H1 (cell line): ENCODE data around the gene THEMIS. TPM values are rescaled to one million over a fixed set of nuclear protein-coding genes. Genes with fewer than 3 reads are reported as not detected.

Source experiments
- CTCF ChIA-PET: fragments of 300-600 bp; sonication (Branson Sonifier 250); formaldehyde crosslinking; loops from one replicate; lab custom pipeline; 2021; ENCODE audit not compliant: partially characterized antibody; lab: Charles Lee
- POLR2A ChIA-PET: fragments of 300-600 bp; sonication (Branson Sonifier 250); formaldehyde crosslinking; loops from one replicate; lab custom pipeline; 2021; ENCODE audit warnings: inconsistent platforms; ENCODE audit not compliant: partially characterized antibody; lab: Charles Lee
- DNase-seq, 2 experiments: peaks; one replicate each; pipeline versions ENCODE4 v3.0.0 to v3.0.0-alpha.2; 2010 to 2022; ENCODE audit warnings: low spot score in 2 of 2, low read depth in 1 of 2, mixed read lengths in 1 of 2
- FAIRE-seq: peaks from 2 replicates; lab custom pipeline; 2011; peaks lifted over from hg19 to GRCh38; lab: Jason Lieb, UNC
- H2AFZ ChIP-seq: 2 replicates; pipeline ENCODE4 v1.8.1; 2012; ENCODE audit warnings: low read length, inconsistent platforms
- H2AK5ac ChIP-seq: 2 replicates; pipeline ENCODE4 v1.6.1; 2013; ENCODE audit warnings: low read depth, low read length
- H2BK120ac ChIP-seq: replicated peaks from 2 replicates; pipeline ENCODE3; 2013; ENCODE audit warnings: low read depth, low read length, inconsistent platforms
- H2BK12ac ChIP-seq: 2 replicates; pipeline ENCODE4 v1.6.1; 2013; ENCODE audit warnings: low read depth, low read length
- H2BK15ac ChIP-seq: 2 replicates; pipeline ENCODE4 v1.6.1; 2013; ENCODE audit warnings: low read length
- H2BK20ac ChIP-seq: 2 replicates; pipeline ENCODE4 v1.6.1; 2013; ENCODE audit warnings: low read length
- H2BK5ac ChIP-seq: 2 replicates; pipeline ENCODE4 v1.6.1; 2013; ENCODE audit warnings: low read depth, low read length
- H3K14ac ChIP-seq: 2 replicates; pipeline ENCODE4 v1.6.1; 2013; ENCODE audit warnings: inconsistent platforms; ENCODE audit not compliant: insufficient read length
- H3K18ac ChIP-seq: 2 replicates; pipeline ENCODE4 v1.6.1; 2013; ENCODE audit warnings: low read length; ENCODE audit errors: extremely low read depth
- H3K23ac ChIP-seq: 2 replicates; pipeline ENCODE4 v1.6.1; 2013; ENCODE audit warnings: inconsistent platforms; ENCODE audit not compliant: insufficient read length
- H3K23me2 ChIP-seq: 2 replicates; pipeline ENCODE4 v1.6.1; 2013; ENCODE audit warnings: low read depth, low read length
- H3K27ac ChIP-seq: 2 replicates; pipeline ENCODE4 v1.6.1; 2011; ENCODE audit warnings: low read depth, low read length, inconsistent platforms
- H3K27me3 ChIP-seq, 4 experiments: replicated peaks in 1 of 4; 1 replicate in 1 of 4; 2 replicates in 3 of 4; pipeline versions ENCODE4 v1.6.1 to v1.8.1; 2011 to 2013; ENCODE audit warnings: low read length in 3 of 4, mild to moderate bottlenecking in 3 of 4, inconsistent platforms in 2 of 4, mixed read lengths in 2 of 4, moderate library complexity in 1 of 4; ENCODE audit not compliant: control insufficient read depth in 3 of 4, insufficient read depth in 3 of 4; ENCODE audit errors: extremely low read depth in 1 of 4
- H3K36me3 ChIP-seq, 4 experiments: 2 replicates each; pipeline versions ENCODE4 v1.6.1 to v1.8.1; 2011 to 2013; ENCODE audit warnings: mild to moderate bottlenecking in 4 of 4, low read length in 3 of 4, moderate library complexity in 2 of 4, control low read depth in 1 of 4, inconsistent platforms in 1 of 4; ENCODE audit not compliant: insufficient read depth in 4 of 4, control insufficient read depth in 2 of 4
- H3K4ac ChIP-seq: replicated peaks from 2 replicates; pipeline ENCODE3; 2013; ENCODE audit warnings: low read length, low read depth, mixed read lengths, inconsistent platforms; ENCODE audit not compliant: insufficient read length
- H3K4me1 ChIP-seq, 4 experiments: replicated peaks in 1 of 4; 1 replicate in 1 of 4; 2 replicates in 3 of 4; pipeline versions ENCODE4 v1.6.1 to v1.8.1; 2011 to 2013; ENCODE audit warnings: low read length in 3 of 4, inconsistent platforms in 2 of 4, mixed read lengths in 1 of 4; ENCODE audit not compliant: insufficient read depth in 4 of 4, control insufficient read depth in 3 of 4
- H3K4me2 ChIP-seq, 2 experiments: 2 replicates each; pipeline versions ENCODE4 v1.6.1 to v1.8.1; 2011 to 2013; ENCODE audit warnings: low read depth in 2 of 2, low read length in 2 of 2, control low read depth in 1 of 2, inconsistent platforms in 1 of 2, mild to moderate bottlenecking in 1 of 2; ENCODE audit not compliant: insufficient read depth in 1 of 2
- H3K4me3 ChIP-seq, 4 experiments: fragments of 200-600, 300-600 bp in 1 of 4; sonication (generic), shearing (Covaris generic), sonication (Bioruptor Twin) in 1 of 4; 2 replicates each; pipeline versions ENCODE4 v1.5.1 to v1.8.1; 2011 to 2016; ENCODE audit warnings: low read length in 4 of 4, low read depth in 3 of 4, control low read depth in 2 of 4, inconsistent platforms in 2 of 4, mild to moderate bottlenecking in 2 of 4, mixed read lengths in 1 of 4, moderate library complexity in 1 of 4; ENCODE audit not compliant: insufficient read depth in 2 of 4; ENCODE audit errors: extremely low read depth in 1 of 4
- H3K56ac ChIP-seq: replicated peaks from 2 replicates; pipeline ENCODE3; 2013; ENCODE audit warnings: low read depth, mild to moderate bottlenecking, mixed read lengths, low read length, inconsistent platforms; ENCODE audit not compliant: insufficient read length
- H3K79me1 ChIP-seq: 2 replicates; pipeline ENCODE4 v1.6.1; 2013; ENCODE audit warnings: low read depth, low read length, control low read depth
- H3K79me2 ChIP-seq, 2 experiments: 2 replicates each; pipeline versions ENCODE4 v1.6.1 to v1.8.1; 2012 to 2013; ENCODE audit warnings: low read length in 2 of 2, mild to moderate bottlenecking in 2 of 2, inconsistent platforms in 1 of 2; ENCODE audit not compliant: insufficient read depth in 2 of 2, control insufficient read depth in 1 of 2
- H3K9ac ChIP-seq, 4 experiments: replicated peaks in 1 of 4; 1 replicate in 1 of 4; 2 replicates in 3 of 4; pipeline versions ENCODE4 v1.6.1 to v1.8.1; 2011 to 2013; ENCODE audit warnings: low read depth in 3 of 4, low read length in 3 of 4, control low read depth in 2 of 4, mild to moderate bottlenecking in 2 of 4, moderate library complexity in 2 of 4, inconsistent platforms in 1 of 4; ENCODE audit errors: extremely low read depth in 1 of 4
- H3K9me3 ChIP-seq, 2 experiments: 2 replicates each; pipeline versions ENCODE4 v1.6.1 to v1.8.1; 2012 to 2013; ENCODE audit warnings: mild to moderate bottlenecking in 2 of 2, moderate library complexity in 2 of 2, control low read depth in 1 of 2, inconsistent platforms in 1 of 2, low read depth in 1 of 2, low read length in 1 of 2, mixed read lengths in 1 of 2; ENCODE audit not compliant: insufficient read depth in 2 of 2
- H4K20me1 ChIP-seq, 2 experiments: replicated peaks in 1 of 2; 2 replicates each; pipeline versions ENCODE3 to v1.8.1; 2011 to 2013; ENCODE audit warnings: inconsistent platforms in 2 of 2, low read length in 2 of 2, mild to moderate bottlenecking in 1 of 2; ENCODE audit not compliant: insufficient read depth in 2 of 2, control insufficient read depth in 1 of 2
- H4K5ac ChIP-seq: 2 replicates; pipeline ENCODE4 v1.6.1; 2013; ENCODE audit warnings: low read length, low read depth, mixed read lengths, inconsistent platforms; ENCODE audit not compliant: insufficient read length
- H4K8ac ChIP-seq: 2 replicates; pipeline ENCODE4 v1.8.0; 2013; ENCODE audit warnings: mild to moderate bottlenecking, moderate library complexity, low read length, inconsistent platforms; ENCODE audit not compliant: insufficient read depth; ENCODE audit errors: extremely low read depth
- H4K91ac ChIP-seq: replicated peaks from 2 replicates; pipeline ENCODE3; 2013; ENCODE audit warnings: low read length, mixed read lengths, inconsistent platforms; ENCODE audit not compliant: insufficient read length
- ATF3 ChIP-seq: IDR thresholded peaks from 2 replicates; pipeline ENCODE4 v1.6.1; 2011; ENCODE audit warnings: low read depth, mild to moderate bottlenecking, low read length; ENCODE audit not compliant: insufficient read depth
- EGR1 ChIP-seq: IDR thresholded peaks from 2 replicates; pipeline ENCODE4 v1.6.1; 2011; ENCODE audit warnings: low read depth, low read length, borderline replicate concordance
- polyA plus RNA-seq, 7 experiments: library from polyadenylated mRNA; depleted of rRNA in 3 of 7; stranded (reverse) in 5 of 7; unstranded in 2 of 7; fragments of >200 nt in 5 of 7; fragments of 200-250 nt in 2 of 7; gene quantifications; 1 replicate in 5 of 7; 2 replicates in 1 of 7; 4 replicates in 1 of 7; pipeline versions ENCODE4 v1.2.1 to v1.2.3, GENCODE V29; 2011 to 2013; ENCODE audit warnings: missing spikeins in 2 of 7, mixed read lengths in 2 of 7
- total RNA-seq: library from RNA; stranded (reverse); fragmentation: NEBNext Ultra II Directional; extraction: Animal tissue kit (Norgen Biotek cat#: 25700); gene quantifications from 2 replicates; pipeline ENCODE4 v1.2.1, GENCODE V29; 2021

The THEMIS gene
- total and polyA plus RNA-seq, 2 of the 8 experiments (the other 6 are each of a cell fraction or from before 2014, with no cell fraction given), result not detected

- CTCF ChIA-PET, result interaction anchor here (4.7 kb wide), 1 partner anchor 10 kb away, joined by 27 read pairs; no protein-coding TSS in a partner anchor
- TF ChIP-seq EGR1, result no peak
- TF ChIP-seq ATF3, result no peak
Observed at GRCh38 chr6:127865108-127865507, 35.8 kb downstream of the THEMIS start.

More at GRCh38 chr6:127865108-127865507, 35.8 kb downstream of the THEMIS start:
- Histone ChIP-seq H3K4ac (no peak overlapping the region), H3K79me2 (no peaks in the 10 kb centered on the region), H3K79me1 (no peaks in the 10 kb centered on the region), H3K18ac (no peak overlapping the region), H2BK15ac (no peak overlapping the region), H3K23ac (no peak overlapping the region), H2BK120ac (no peak overlapping the region), H4K8ac (no peak overlapping the region), H3K27me3 (peaks cover 0 to under 1% (median 0%) of the 10 kb centered on the region in 4 experiments; a peak in 1 of 7 replicates), H3K23me2 (no peaks in the 10 kb centered on the region; the same call in 1 of the 2 replicates), H2AK5ac (no peak overlapping the region), H4K5ac (no peak overlapping the region), H3K56ac (no peak overlapping the region), H2BK20ac (no peak overlapping the region), H3K14ac (no peak overlapping the region), H3K27ac (no peak overlapping the region), H4K91ac (no peak overlapping the region), H3K9ac (no peak overlapping the region), H3K36me3 (no peaks in the 10 kb centered on the region), H3K4me3 (no peak overlapping the region), H4K20me1 (no peaks in the 10 kb centered on the region), H2AFZ (no peak overlapping the region), H3K9me3 (no peaks in the 10 kb centered on the region), H2BK5ac (no peak overlapping the region), H3K4me2 (no peak overlapping the region), H3K4me1 (peaks cover 0 to 3% (median 0%) of the 10 kb centered on the region in 4 experiments; a peak in 1 of 7 replicates), H2BK12ac (no peak overlapping the region)
- FAIRE-seq (no peak), DNase-seq (no peak)
- POLR2A ChIA-PET, result interaction anchor here (0.9 kb wide), 1 partner anchor 548 kb away, joined by 3 read pairs; no protein-coding TSS in a partner anchor
